Lower lobe of right lung (tissue), 2 donors: ENCODE measurements around the gene TNFRSF12A. TPM values are rescaled to one million over a fixed set of nuclear protein-coding genes. Genes with fewer than 3 reads are reported as not detected.

Source experiments
- ATAC-seq, 2 donors: fragments of 200-7000 bp; cut with Tn5 transposase; one replicate each; pipeline ENCODE4 v1.9.1; 2020 to 2022; ENCODE audit warnings: mild to moderate bottlenecking in 2 of 2, moderate library complexity in 2 of 2
- DNase-seq: peaks from one replicate; pipeline ENCODE4 v3.0.0-alpha.2; 2020
- H3K27ac ChIP-seq: fragments of 200-600 bp; one replicate; pipeline ENCODE4 v1.8.0; 2022
- H3K27me3 ChIP-seq: fragments of 200-600 bp; one replicate; pipeline ENCODE4 v1.8.0; 2022; ENCODE audit warnings: low read depth
- H3K36me3 ChIP-seq: fragments of 200-600 bp; one replicate; pipeline ENCODE4 v1.8.0; 2022; ENCODE audit warnings: mild to moderate bottlenecking
- H3K4me1 ChIP-seq: fragments of 200-600 bp; one replicate; pipeline ENCODE4 v1.8.0; 2022
- H3K4me3 ChIP-seq: fragments of 200-600 bp; one replicate; pipeline ENCODE4 v1.8.0; 2022; ENCODE audit warnings: mild to moderate bottlenecking
- H3K9me3 ChIP-seq: fragments of 200-600 bp; one replicate; pipeline ENCODE4 v1.8.0; 2022
- CTCF ChIP-seq: fragments of 200-600 bp; IDR thresholded peaks from one replicate; pipeline ENCODE4 v1.8.0; 2022; ENCODE audit warnings: antibody characterized with exemption, mild to moderate bottlenecking
- intact Hi-C: fragments of 100-400 bp; cut with DNase I; formaldehyde crosslinking; loops from one replicate; pipeline ENCODE4 v1.11.0; 2022
- total RNA-seq: library from RNA; stranded (reverse); fragmentation: NEBNext Ultra II Directional; extraction: Animal tissue kit (Norgen Biotek cat#: 25700); gene quantifications from one replicate; pipeline ENCODE4 v1.2.1, GENCODE V29; 2021
- donor health status: DM: no; HTN: yes; CAD: no; lungs with severe emphysema.

The TNFRSF12A gene
- total RNA-seq, 1 donor from 2014 or later: 28.8 TPM

- Histone ChIP-seq H3K4me1 (peaks cover 58% of the 10 kb centered on the region), H3K36me3 (peaks cover 18% of the 10 kb centered on the region), H3K4me3 (no peak overlapping the region), H3K9me3 (no peaks in the 10 kb centered on the region), H3K27me3 (peaks cover 24% of the 10 kb centered on the region), H3K27ac (no peak overlapping the region)
- DNase-seq (no peak), ATAC-seq (no peak)
- intact Hi-C loops: no loop called here
- no peak for TF ChIP-seq CTCF
Observed at GRCh38 chr16:3026003-3026378, 5.8 kb downstream of the TNFRSF12A start.

GRCh38 chr16:3026609-3027488 lies 6.7 kb downstream of the TNFRSF12A start:
- peaks cover 49% of the 10 kb centered on the region for H3K4me1 ChIP-seq
- no peak for DNase-seq
- TF ChIP-seq CTCF: no peak
- H3K36me3 ChIP-seq: peaks cover 18% of the 10 kb centered on the region
- ATAC-seq: no peak
- no peaks in the 10 kb centered on the region for H3K9me3 ChIP-seq
- intact Hi-C loops: no loop called here
- peaks cover 31% of the 10 kb centered on the region for H3K27me3 ChIP-seq
- H3K4me3 ChIP-seq: no peak overlapping the region
- no peak overlapping the region for H3K27ac ChIP-seq

GRCh38 chr16:3027489-3027795 lies 7.3 kb downstream of the TNFRSF12A start:
- peaks cover 36% of the 10 kb centered on the region for H3K27me3 ChIP-seq
- DNase-seq: no peak
- ATAC-seq: no peak
- H3K4me1 ChIP-seq: peaks cover 43% of the 10 kb centered on the region
- peaks cover 18% of the 10 kb centered on the region for H3K36me3 ChIP-seq
- TF ChIP-seq CTCF: no peak
- no peak overlapping the region for H3K4me3 ChIP-seq
- intact Hi-C loops: no loop called here
- no peaks in the 10 kb centered on the region for H3K9me3 ChIP-seq
- H3K27ac ChIP-seq: no peak overlapping the region

- peak; percentile 77 for TF ChIP-seq CTCF
- Histone ChIP-seq H3K27me3 (peaks cover 43% of the 10 kb centered on the region), H3K27ac (no peak overlapping the region), H3K4me3 (no peak overlapping the region), H3K36me3 (peaks cover 18% of the 10 kb centered on the region), H3K9me3 (no peaks in the 10 kb centered on the region), H3K4me1 (peaks cover 36% of the 10 kb centered on the region)
- peak; percentile 63 to 78 for ATAC-seq
- peak; percentile 91 for DNase-seq
- intact Hi-C loops: no loop called here
Observed at GRCh38 chr16:3027983-3028715, 8.0 kb downstream of the TNFRSF12A start.

GRCh38 chr16:3028716-3029319 lies 8.7 kb downstream of the TNFRSF12A start:
- Histone ChIP-seq H3K27ac (no peak overlapping the region), H3K9me3 (no peaks in the 10 kb centered on the region), H3K36me3 (peaks cover 18% of the 10 kb centered on the region), H3K4me1 (peaks cover 31% of the 10 kb centered on the region), H3K27me3 (peaks cover 48% of the 10 kb centered on the region), H3K4me3 (no peak overlapping the region)
- intact Hi-C loops: no loop called here
- ATAC-seq: no peak
- TF ChIP-seq CTCF: no peak
- no peak for DNase-seq
